Astrocyte (in vitro differentiated cells and primary cell): ENCODE measurements around the gene MAML2. TPM values are rescaled to one million over a fixed set of nuclear protein-coding genes. Genes with fewer than 3 reads are reported as not detected.

Experiments
- DNase-seq: peaks from one replicate; pipeline ENCODE4 v3.0.0-alpha.2; 2010; ENCODE audit warnings: low read depth
- FAIRE-seq: peaks from 2 replicates; lab custom pipeline; 2011; peaks lifted over from hg19 to GRCh38; lab: Jason Lieb, UNC
- H2AFZ ChIP-seq: 2 replicates; pipeline ENCODE4 v1.6.0; 2012; ENCODE audit warnings: low read depth, low read length, inconsistent platforms
- H3K27ac ChIP-seq: 2 replicates; pipeline ENCODE4 v1.5.1; 2011; ENCODE audit warnings: low read depth, low read length, inconsistent platforms
- H3K27me3 ChIP-seq: 2 replicates; pipeline ENCODE4 v1.6.0; 2011; ENCODE audit warnings: low read length, inconsistent platforms; ENCODE audit not compliant: insufficient read depth
- H3K36me3 ChIP-seq: 2 replicates; pipeline ENCODE4 v1.5.1; 2011; ENCODE audit warnings: low read length, inconsistent platforms; ENCODE audit not compliant: insufficient read depth
- H3K4me1 ChIP-seq: 2 replicates; pipeline ENCODE4 v1.5.1; 2011; ENCODE audit warnings: low read length, inconsistent platforms; ENCODE audit not compliant: insufficient read depth
- H3K4me2 ChIP-seq: 2 replicates; pipeline ENCODE4 v1.6.0; 2012; ENCODE audit warnings: low read length, inconsistent platforms
- H3K4me3 ChIP-seq: 2 replicates; pipeline ENCODE4 v1.5.1; 2011; ENCODE audit warnings: low read depth, mild to moderate bottlenecking, low read length, inconsistent platforms; ENCODE audit not compliant: insufficient read depth
- H3K79me2 ChIP-seq: 2 replicates; pipeline ENCODE4 v1.6.0; 2012; ENCODE audit warnings: mild to moderate bottlenecking, low read length, inconsistent platforms; ENCODE audit not compliant: insufficient read depth
- H3K9ac ChIP-seq: 2 replicates; pipeline ENCODE4 v1.6.0; 2012; ENCODE audit warnings: mild to moderate bottlenecking, low read length, inconsistent platforms
- H3K9me3 ChIP-seq: 2 replicates; pipeline ENCODE4 v1.5.1; 2012; ENCODE audit warnings: low read depth, mild to moderate bottlenecking, low read length, inconsistent platforms; ENCODE audit not compliant: insufficient read depth
- H4K20me1 ChIP-seq: 2 replicates; pipeline ENCODE4 v1.6.0; 2012; ENCODE audit warnings: low read length, inconsistent platforms; ENCODE audit not compliant: insufficient read depth
- H3K27ac Mint-ChIP-seq: one replicate; pipeline ENCODE4 v1.8.0; 2021; ENCODE audit warnings: mild to moderate bottlenecking, mixed read lengths; ENCODE audit not compliant: unreplicated experiment
- H3K27me3 Mint-ChIP-seq: one replicate; pipeline ENCODE4 v1.8.0; 2021; ENCODE audit warnings: low read depth, mixed read lengths; ENCODE audit not compliant: unreplicated experiment
- H3K36me3 Mint-ChIP-seq: one replicate; pipeline ENCODE4 v1.8.0; 2021; ENCODE audit warnings: low read depth, mixed read lengths; ENCODE audit not compliant: unreplicated experiment
- H3K4me1 Mint-ChIP-seq: one replicate; pipeline ENCODE4 v1.8.0; 2021; ENCODE audit warnings: low read depth, mixed read lengths; ENCODE audit not compliant: unreplicated experiment
- H3K4me3 Mint-ChIP-seq: one replicate; pipeline ENCODE4 v1.8.0; 2021; ENCODE audit warnings: mild to moderate bottlenecking, moderate library complexity, mixed read lengths; ENCODE audit not compliant: unreplicated experiment
- H3K9me3 Mint-ChIP-seq: one replicate; pipeline ENCODE4 v1.8.0; 2021; ENCODE audit warnings: mild to moderate bottlenecking, mixed read lengths; ENCODE audit not compliant: unreplicated experiment
- CTCF ChIP-seq: IDR thresholded peaks from 2 replicates; pipeline ENCODE4 v1.5.1; 2011; ENCODE audit warnings: low read depth, mild to moderate bottlenecking, inconsistent platforms, low read length, moderate library complexity; ENCODE audit not compliant: insufficient read depth
- EZH2 ChIP-seq: IDR thresholded peaks from 2 replicates; pipeline ENCODE4 v1.6.1; 2012; ENCODE audit warnings: mild to moderate bottlenecking, low read length, inconsistent platforms; ENCODE audit not compliant: insufficient read depth
- total RNA-seq: library from RNA; stranded (reverse); gene quantifications from 2 replicates; pipeline ENCODE4 v1.2.1, GENCODE V29; 2021

The MAML2 gene
- total RNA-seq, 1 donor from 2014 or later = 27.4 TPM

GRCh38 chr11:95950905-95951304 lies 392.1 kb downstream of the MAML2 start:
- Mint-ChIP-seq H3K4me1 (no peaks in the 10 kb centered on the region), H3K9me3 (peaks cover 12% of the 10 kb centered on the region), H3K36me3 (peaks cover 7% of the 10 kb centered on the region), H3K27me3 (no peaks in the 10 kb centered on the region), H3K27ac (no peak overlapping the region), H3K4me3 (no peak overlapping the region)
- H3K9me3 ChIP-seq = no peaks in the 10 kb centered on the region
- TF ChIP-seq CTCF = no peak
- no peak for TF ChIP-seq EZH2
- H3K9ac ChIP-seq = no peak overlapping the region
- H3K4me1 ChIP-seq = no peaks in the 10 kb centered on the region
- H3K27me3 ChIP-seq = no peaks in the 10 kb centered on the region
- H2AFZ ChIP-seq = no peak overlapping the region
- H3K27ac ChIP-seq = no peak overlapping the region
- no peaks in the 10 kb centered on the region for H3K36me3 ChIP-seq
- H4K20me1 ChIP-seq = no peaks in the 10 kb centered on the region
- no peak for FAIRE-seq
- no peak for DNase-seq
- H3K79me2 ChIP-seq = no peaks in the 10 kb centered on the region
- no peak overlapping the region for H3K4me3 ChIP-seq
- H3K4me2 ChIP-seq = no peak overlapping the region

- H2AFZ ChIP-seq = no peak overlapping the region
- DNase-seq (no peak), FAIRE-seq (no peak)
- no peaks in the 10 kb centered on the region for H3K4me1 ChIP-seq
- H3K4me3 ChIP-seq = no peak overlapping the region
- peaks cover 12% of the 10 kb centered on the region for H3K36me3 Mint-ChIP-seq
- H3K4me3 Mint-ChIP-seq = no peak overlapping the region
- no peaks in the 10 kb centered on the region for H3K27me3 ChIP-seq
- H3K4me1 Mint-ChIP-seq = no peaks in the 10 kb centered on the region
- no peak overlapping the region for H3K4me2 ChIP-seq
- H3K9me3 Mint-ChIP-seq = peaks cover 27% of the 10 kb centered on the region
- H3K36me3 ChIP-seq = no peaks in the 10 kb centered on the region
- peaks cover 6% of the 10 kb centered on the region for H3K9me3 ChIP-seq
- H4K20me1 ChIP-seq = no peaks in the 10 kb centered on the region
- no peak overlapping the region for H3K27ac Mint-ChIP-seq
- no peaks in the 10 kb centered on the region for H3K79me2 ChIP-seq
- H3K9ac ChIP-seq = no peak overlapping the region
- H3K27me3 Mint-ChIP-seq = no peaks in the 10 kb centered on the region
- no peak overlapping the region for H3K27ac ChIP-seq
- TF ChIP-seq CTCF = no peak
Measured at GRCh38 chr11:95948637-95949036, 394.4 kb downstream of the MAML2 start.

- Mint-ChIP-seq H3K36me3 (peaks cover 12% of the 10 kb centered on the region), H3K4me1 (no peaks in the 10 kb centered on the region), H3K27me3 (no peaks in the 10 kb centered on the region), H3K9me3 (peaks cover 28% of the 10 kb centered on the region), H3K4me3 (no peak overlapping the region), H3K27ac (no peak overlapping the region)
- no peak for FAIRE-seq
- TF ChIP-seq CTCF (no peak), EZH2 (no peak)
- no peaks in the 10 kb centered on the region for H3K79me2 ChIP-seq
- H3K4me2 ChIP-seq = no peak overlapping the region
- no peaks in the 10 kb centered on the region for H3K36me3 ChIP-seq
- no peaks in the 10 kb centered on the region for H4K20me1 ChIP-seq
- H3K27me3 ChIP-seq = no peaks in the 10 kb centered on the region
- no peak overlapping the region for H2AFZ ChIP-seq
- no peak overlapping the region for H3K9ac ChIP-seq
- H3K9me3 ChIP-seq = peaks cover 6% of the 10 kb centered on the region
- H3K27ac ChIP-seq = no peak overlapping the region
- no peak overlapping the region for H3K4me3 ChIP-seq
- no peaks in the 10 kb centered on the region for H3K4me1 ChIP-seq
- no peak for DNase-seq
Measured at GRCh38 chr11:95944623-95945022, 398.4 kb downstream of the MAML2 start.
